ENCODE measurements around the gene DOK5.

DNA sequence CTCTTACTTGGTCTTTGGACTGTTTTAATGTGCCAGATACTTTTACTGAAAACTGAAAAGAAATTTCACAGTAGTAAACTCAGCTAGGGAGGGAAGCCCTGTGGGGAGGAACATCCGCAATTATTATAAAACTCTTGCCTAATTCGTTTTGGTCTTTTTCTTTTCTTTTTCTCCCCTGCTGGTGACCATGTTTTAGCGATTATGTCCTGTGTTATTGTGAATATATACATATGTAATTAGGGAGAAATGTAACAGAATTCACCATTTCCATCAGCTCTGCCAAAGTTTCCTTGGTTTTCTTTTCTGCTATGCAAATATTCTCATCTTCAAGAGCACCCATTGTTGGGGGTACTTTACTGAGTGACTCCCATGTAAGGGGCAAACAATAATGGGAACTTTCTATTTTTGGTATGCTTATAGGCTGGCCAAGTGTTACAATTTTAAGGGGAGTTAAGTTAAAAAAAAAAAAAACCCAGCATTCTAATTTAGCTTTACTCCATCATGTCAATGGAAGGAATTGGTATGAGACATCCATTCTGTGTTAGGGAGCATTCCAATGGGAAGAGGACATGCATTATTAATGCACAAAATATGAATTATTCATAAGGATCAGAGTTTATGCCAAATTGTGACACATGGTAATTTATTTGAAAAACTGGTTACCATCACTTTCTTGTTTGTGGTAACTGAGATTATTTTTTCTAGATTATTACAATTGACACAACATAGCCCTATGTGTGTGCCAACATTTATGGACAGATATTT is 2.0 kb downstream of the DOK5 start:
- no peak for TF ChIP-seq FOXM1 (IDR thresholded peaks at IDR 0.05; ENCODE audit: borderline replicate concordance, low read depth)
- TF ChIP-seq, protein P1, sequence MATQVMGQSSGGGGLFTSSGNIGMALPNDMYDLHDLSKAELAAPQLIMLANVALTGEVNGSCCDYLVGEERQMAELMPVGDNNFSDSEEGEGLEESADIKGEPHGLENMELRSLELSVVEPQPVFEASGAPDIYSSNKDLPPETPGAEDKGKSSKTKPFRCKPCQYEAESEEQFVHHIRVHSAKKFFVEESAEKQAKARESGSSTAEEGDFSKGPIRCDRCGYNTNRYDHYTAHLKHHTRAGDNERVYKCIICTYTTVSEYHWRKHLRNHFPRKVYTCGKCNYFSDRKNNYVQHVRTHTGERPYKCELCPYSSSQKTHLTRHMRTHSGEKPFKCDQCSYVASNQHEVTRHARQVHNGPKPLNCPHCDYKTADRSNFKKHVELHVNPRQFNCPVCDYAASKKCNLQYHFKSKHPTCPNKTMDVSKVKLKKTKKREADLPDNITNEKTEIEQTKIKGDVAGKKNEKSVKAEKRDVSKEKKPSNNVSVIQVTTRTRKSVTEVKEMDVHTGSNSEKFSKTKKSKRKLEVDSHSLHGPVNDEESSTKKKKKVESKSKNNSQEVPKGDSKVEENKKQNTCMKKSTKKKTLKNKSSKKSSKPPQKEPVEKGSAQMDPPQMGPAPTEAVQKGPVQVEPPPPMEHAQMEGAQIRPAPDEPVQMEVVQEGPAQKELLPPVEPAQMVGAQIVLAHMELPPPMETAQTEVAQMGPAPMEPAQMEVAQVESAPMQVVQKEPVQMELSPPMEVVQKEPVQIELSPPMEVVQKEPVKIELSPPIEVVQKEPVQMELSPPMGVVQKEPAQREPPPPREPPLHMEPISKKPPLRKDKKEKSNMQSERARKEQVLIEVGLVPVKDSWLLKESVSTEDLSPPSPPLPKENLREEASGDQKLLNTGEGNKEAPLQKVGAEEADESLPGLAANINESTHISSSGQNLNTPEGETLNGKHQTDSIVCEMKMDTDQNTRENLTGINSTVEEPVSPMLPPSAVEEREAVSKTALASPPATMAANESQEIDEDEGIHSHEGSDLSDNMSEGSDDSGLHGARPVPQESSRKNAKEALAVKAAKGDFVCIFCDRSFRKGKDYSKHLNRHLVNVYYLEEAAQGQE (IDR thresholded peaks at IDR 0.05; ENCODE audit: low read depth) = no peak
- TF ChIP-seq EP300 (IDR thresholded peaks at IDR 0.05; ENCODE audit: borderline replicate concordance) = no peak
- TF ChIP-seq RAD21 (IDR thresholded peaks at IDR 0.05; ENCODE audit: low read depth) = no peak
- TF ChIP-seq, protein P2, sequence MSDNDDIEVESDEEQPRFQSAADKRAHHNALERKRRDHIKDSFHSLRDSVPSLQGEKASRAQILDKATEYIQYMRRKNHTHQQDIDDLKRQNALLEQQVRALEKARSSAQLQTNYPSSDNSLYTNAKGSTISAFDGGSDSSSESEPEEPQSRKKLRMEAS (IDR thresholded peaks at IDR 0.05) = no peak
- no peak for TF ChIP-seq ZBTB7A (IDR thresholded peaks at IDR 0.05; ENCODE audit: low read depth)
- TF ChIP-seq YY1 (IDR thresholded peaks at IDR 0.05; ENCODE audit: low read depth) = no peak
- no peak for TF ChIP-seq CREB1 (IDR thresholded peaks at IDR 0.05; ENCODE audit: low read depth)
- no peak for TF ChIP-seq EGR1 (IDR thresholded peaks at IDR 0.05)
- no peak for TF ChIP-seq TCF12 (IDR thresholded peaks at IDR 0.05; ENCODE audit: low read depth)
